ENCODE measurements around the gene ZNF469.

DNA sequence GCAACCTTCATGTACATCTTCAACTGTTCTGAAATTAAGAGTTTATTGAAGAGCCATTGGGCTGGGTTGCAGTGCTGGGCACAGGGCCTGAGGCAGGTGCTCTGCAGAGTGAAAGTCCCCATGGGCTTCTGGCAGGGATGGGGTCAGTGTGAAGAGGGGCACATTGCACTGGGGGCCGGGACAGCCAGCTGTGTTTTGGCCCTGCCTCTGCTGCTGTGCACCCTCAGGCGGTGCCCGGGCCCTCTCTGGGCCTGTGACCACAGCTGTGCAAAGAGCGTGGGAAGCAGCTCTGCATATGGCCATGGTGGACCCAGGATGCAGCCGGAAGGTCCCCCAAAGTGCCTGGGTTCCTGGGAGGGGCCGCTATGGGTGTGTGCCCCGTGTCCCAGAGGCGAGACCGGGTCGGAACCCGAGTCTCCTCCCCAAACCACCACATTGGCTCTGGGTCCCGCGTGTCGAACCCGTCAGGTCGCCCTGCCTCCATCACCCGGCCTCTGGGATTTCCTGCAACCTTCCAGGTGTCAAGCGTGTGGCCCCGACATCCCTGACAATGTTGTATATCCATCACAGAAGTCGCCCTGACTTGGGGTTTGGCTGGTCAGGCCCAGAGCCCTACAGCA, 38.2 kb upstream of the ZNF469 start:
- TF ChIP-seq, protein P1, sequence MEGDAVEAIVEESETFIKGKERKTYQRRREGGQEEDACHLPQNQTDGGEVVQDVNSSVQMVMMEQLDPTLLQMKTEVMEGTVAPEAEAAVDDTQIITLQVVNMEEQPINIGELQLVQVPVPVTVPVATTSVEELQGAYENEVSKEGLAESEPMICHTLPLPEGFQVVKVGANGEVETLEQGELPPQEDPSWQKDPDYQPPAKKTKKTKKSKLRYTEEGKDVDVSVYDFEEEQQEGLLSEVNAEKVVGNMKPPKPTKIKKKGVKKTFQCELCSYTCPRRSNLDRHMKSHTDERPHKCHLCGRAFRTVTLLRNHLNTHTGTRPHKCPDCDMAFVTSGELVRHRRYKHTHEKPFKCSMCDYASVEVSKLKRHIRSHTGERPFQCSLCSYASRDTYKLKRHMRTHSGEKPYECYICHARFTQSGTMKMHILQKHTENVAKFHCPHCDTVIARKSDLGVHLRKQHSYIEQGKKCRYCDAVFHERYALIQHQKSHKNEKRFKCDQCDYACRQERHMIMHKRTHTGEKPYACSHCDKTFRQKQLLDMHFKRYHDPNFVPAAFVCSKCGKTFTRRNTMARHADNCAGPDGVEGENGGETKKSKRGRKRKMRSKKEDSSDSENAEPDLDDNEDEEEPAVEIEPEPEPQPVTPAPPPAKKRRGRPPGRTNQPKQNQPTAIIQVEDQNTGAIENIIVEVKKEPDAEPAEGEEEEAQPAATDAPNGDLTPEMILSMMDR (IDR thresholded peaks at IDR 0.05): no peak
- no peak for TF ChIP-seq POLR2A (IDR thresholded peaks at IDR 0.05)
